GM18507 (cell line): ENCODE measurements around the gene NFAT5.

Source experiments
- DNase-seq: peaks from one replicate; pipeline ENCODE4 v3.0.0; 2011; ENCODE audit warnings: low read depth; ENCODE audit not compliant: insufficient read length; ENCODE audit errors: extremely low spot score
- FAIRE-seq: peaks from 2 replicates; lab custom pipeline; 2011; peaks lifted over from hg19 to GRCh38; lab: Jason Lieb, UNC

The NFAT5 gene

DNA sequence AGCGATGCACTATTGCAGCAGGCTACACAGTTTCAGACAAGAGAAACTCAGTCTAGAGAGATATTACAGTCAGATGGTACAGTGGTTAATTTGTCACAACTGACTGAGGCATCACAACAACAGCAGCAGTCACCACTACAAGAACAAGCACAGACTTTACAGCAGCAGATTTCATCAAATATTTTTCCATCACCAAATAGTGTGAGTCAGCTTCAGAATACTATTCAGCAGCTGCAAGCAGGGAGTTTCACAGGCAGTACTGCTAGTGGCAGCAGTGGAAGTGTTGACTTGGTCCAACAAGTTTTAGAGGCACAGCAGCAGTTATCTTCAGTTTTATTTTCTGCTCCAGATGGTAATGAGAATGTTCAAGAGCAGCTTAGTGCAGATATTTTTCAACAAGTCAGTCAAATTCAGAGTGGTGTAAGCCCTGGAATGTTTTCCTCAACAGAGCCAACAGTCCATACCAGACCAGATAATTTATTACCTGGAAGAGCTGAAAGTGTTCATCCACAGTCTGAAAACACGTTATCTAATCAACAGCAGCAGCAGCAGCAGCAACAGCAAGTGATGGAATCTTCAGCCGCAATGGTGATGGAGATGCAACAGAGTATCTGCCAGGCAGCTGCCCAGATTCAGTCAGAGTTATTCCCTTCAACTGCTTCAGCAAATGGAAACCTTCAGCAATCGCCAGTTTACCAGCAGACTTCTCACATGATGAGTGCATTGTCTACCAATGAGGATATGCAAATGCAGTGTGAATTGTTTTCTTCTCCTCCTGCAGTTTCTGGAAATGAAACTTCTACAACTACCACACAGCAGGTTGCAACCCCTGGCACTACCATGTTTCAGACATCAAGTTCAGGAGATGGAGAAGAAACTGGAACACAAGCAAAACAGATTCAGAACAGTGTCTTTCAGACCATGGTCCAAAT, 126.5 kb downstream of the NFAT5 start:
- FAIRE-seq, result no peak

DNA sequence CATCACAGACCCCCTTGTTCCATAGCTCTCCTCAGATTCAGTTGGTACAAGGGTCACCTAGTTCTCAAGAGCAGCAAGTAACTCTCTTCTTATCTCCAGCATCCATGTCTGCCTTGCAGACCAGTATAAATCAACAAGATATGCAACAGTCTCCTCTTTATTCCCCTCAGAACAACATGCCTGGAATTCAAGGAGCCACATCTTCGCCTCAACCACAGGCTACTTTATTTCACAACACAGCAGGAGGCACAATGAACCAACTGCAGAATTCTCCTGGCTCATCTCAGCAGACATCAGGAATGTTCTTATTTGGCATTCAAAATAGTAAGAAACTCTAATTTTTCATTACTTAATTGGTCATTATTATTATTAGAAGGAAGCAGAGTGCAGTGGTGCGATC, 128.2 kb downstream of the NFAT5 start:
- no peak for FAIRE-seq

More for the DNA sequence above, 126.5 kb downstream of the NFAT5 start:
- no peak for DNase-seq

DNA sequence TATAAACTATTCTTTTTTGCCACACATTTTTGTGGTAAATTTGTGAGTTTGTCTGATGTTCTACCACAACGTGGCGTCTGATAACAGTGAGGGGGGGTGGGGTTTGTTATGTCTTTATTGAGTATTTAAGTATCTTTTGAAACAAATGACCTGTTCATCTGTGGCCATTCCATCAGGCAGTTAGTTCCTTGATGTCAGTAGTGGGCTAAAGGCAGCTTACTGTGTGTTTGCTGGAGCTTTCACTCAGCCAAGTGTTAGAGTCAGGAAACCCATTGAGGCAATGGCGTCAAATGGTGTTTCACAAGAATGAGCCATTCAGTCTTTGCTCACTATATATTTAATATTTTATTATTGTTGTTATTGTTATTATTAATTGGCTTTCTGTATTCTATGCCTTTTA, 132.6 kb downstream of the NFAT5 start:
- FAIRE-seq, result no peak
- DNase-seq, result no peak

More for the DNA sequence above, 128.2 kb downstream of the NFAT5 start:
- no peak for DNase-seq

DNA sequence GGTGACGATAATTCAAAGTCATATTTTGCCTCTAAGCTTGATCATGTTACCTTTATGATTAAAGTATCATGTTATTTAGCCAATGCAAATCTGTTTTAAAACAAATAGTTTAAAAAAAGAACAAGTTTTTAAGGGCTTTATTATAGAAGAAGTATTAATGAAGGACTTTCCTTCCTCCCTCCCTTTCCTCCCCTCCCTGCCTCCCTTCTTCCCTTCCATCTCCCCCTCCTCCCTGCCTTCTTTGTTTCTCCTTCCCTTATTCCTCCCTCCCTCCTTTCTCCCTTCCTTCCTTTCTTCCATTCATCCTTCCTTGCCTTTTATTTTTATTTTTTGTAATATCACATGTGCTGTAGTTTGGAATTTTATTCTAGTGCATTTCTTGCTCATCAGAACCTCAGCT, 134.1 kb downstream of the NFAT5 start:
- no peak for FAIRE-seq
- DNase-seq, result no peak

DNA sequence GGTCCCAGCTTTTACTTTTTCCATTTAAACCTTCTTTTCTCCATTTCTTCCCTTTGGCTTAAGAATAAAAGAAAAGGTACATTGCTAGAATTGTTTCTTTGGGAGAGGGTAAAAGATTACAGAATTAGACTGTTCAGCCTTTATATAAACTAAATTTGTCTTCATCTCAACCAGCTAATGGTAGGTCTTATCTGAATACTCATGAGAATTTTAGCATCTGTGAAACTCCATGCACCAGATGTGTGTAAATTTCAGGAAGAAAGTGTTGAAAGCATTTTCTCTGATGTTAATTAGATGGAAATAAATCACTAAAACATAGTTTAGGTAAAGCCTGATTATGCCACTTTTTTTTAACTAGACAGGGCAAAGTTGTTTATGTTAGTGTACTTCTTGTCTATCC, 135.7 kb downstream of the NFAT5 start:
- FAIRE-seq, result no peak

DNA sequence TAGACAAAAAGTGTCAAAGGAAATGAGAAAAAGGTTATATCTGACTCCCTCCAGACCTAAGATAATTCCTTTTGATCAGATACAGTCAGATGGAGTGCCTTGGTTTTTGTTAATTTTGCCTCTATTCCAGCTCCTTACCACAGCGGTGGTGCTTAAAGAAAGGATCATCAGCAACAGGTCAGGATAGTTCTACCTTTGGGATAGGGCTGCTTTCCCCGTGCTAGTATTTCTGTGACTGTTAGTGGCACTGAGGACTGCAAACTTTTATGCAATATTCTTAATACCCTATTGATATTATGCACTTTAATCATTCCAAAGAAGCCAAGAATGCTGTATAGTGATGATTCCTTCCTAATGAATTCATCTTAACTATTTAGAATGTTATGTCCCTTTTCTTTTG, 136.1 kb downstream of the NFAT5 start:
- DNase-seq, result no peak
- no peak for FAIRE-seq

More for the DNA sequence above, 135.7 kb downstream of the NFAT5 start:
- no peak for DNase-seq

DNA sequence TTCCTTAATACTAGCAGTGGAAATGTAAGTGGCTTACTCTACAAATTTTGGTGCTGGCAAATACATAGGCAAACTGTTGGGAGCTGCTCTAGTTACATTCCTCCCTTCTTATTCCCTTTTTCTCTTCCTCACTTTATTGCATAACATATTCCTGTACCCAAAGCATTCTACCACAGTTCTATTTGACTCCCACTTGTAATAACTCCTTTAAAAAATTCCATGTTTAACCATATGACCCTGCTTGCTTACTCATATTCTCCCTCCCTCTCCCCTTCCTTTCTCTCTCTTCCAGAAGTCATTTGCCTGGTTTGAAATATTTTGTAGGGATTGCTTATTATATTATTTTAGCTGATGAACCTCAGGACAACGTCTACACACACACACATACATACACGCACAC, 137.9 kb downstream of the NFAT5 start:
- DNase-seq, result no peak
- no peak for FAIRE-seq

DNA sequence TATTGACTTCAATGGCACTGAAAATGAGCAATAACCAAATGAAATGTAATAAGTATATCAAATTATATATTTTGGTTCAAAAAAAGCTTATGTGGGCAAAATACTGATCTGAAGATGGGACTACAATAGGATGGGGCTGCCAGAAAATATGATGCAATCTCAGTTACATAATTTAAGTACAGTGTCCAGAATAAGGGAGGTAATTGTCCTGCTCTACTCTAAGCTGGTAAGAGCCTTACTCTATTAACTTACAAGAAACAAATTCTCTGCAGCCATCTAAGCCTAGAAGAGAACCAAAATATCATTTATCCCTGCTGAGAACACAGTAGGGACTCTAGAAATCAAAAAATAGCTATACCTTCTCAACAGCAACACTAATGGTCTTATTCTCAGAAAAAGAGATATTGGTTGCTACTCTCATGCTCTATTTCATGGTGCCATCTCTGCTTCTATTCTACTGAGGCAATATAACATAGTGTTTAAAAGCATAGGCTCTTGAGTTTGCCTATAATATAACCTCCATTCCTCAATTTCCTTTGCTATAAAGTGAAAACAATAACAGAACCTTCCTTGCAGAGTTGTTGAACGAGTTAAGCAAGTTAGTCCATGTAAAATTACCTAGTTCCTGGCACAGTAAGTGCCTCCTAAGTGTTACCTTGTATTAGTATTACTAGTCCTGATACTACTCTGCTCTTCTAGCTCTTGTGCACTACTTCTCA, 140.6 kb downstream of the NFAT5 start:
- no peak for FAIRE-seq
- no peak for DNase-seq

DNA sequence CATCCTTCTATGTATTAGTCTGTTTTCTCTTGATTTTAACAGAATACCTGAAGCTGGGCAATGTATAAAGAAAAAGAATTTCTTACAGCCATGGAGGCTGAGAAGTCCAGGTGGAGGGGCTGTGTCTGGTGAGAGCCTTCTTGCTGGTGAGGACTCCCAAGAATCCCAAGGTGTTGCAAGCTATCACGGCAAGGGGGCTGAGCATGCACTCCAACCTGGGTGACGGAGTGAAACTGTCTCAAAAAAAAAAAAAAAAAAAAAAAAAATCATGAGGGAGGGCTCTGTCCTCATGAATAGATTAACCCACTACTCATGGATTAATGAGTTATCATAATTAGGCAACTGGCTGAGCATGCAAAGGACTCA, 141.2 kb downstream of the NFAT5 start:
- no peak for FAIRE-seq
- DNase-seq, result no peak

DNA sequence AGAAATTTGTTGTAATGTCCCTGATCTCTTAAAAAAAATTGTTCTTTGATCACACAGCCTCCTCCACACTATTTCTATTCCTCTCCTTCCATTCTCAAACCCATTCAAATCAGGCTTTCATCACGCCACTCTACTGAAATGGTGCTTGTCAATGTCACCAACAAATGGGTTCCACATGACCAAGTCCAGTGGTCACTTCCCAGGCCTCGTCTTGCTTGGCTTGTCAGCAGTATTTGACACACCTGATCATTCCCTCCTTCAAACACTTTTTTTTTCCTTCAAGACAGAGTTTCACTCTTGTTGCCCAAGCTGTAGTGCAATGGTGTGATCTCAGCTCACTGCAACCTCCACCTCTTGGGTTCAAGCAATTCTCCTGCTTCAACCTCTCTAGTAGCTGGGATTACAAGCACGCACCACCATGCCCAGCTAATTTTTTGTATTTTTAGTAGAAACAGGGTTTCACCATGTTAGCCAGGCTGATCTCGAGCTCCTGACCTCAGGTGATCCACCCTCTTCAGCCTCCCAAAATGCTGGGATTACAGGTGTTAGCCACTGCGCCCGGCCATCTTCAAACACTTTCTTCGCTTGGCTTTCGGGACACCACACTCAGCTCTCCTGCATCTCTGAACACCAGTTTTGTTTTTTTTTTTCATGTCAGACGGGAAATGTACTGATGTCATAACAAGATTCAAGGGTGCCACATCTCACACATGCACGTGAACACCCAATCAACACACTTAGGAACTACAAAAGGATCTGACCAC, 142.3 kb downstream of the NFAT5 start:
- DNase-seq, result no peak
- FAIRE-seq, result no peak

DNA sequence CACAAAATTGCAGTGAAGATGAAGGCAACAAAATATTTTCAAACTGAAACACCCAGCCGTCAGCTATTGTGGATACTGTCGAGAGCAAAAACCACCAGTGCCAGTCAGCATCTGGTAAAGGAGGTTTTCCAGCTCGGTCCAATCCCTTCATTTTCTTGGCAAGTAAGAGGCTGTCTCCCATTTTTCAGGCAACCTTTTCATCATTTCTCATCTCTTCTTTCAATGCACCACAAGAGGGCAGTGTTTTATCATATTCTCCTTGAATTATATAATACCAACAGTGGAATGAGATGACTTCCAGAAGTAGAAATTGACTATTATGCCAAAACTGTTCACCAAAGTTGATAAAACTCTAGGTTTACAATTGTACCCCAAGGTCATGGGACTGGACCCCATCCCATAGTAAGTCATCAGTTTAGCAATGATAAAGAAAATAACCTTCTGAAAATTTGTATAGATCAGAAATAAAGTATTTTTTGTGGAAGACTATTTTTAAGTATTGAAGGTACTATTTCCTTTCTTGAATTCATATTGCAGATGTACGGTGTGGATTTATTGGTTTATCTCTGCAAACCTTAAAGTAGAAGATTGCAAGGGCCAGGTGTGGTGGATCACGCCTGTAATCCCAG, 143.8 kb downstream of the NFAT5 start:
- FAIRE-seq (peak; percentile 51), DNase-seq (peak; percentile 46)

DNA sequence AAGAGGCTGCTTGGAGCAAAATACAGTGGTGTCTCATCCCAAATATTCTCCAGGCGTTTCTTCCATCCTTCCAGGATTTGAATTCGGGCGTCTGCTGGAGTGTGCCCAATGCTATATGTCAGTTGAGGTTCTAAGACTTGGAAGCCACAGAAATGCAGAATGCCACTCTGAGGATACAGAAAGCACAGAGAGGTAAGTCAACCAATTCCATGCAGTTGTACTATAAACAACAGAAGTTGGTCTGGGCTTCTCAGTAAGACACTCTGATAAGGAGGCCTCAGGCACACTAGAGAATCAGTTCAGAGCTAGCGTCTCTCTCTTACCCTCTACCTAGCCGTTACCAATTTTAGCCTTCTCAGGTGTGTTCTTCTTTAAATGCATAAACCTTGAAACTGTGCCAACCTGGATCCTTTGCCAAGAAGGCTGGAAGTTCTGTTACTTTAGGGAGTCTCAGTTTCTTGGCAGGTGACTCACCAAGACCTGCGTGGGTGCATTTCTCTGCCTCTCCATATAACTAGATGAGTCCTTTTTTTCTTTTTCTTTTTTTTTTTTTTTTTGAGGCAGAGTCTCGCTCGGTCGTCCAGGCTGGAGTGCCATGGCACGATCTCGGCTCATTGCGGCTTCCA, 145.5 kb downstream of the NFAT5 start:
- DNase-seq (no peak), FAIRE-seq (no peak)

DNA sequence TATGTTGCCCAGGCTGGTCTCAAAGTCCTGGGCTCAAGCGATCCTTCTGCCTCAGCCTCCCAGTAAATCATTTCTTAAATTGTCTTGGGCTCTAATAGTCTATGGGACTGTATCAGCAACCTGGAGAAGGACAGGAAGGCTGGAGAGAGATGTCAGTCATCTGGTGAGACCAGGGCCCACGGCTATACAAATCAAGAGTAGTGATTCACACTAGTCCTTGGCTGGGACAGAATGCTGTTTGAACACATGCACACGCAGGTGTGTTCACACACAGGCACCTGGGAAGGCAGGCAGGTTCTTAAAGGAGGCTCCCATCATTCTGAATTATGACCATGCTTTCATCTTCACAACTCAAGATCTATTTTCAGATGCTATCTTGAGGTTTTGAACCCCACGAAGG, 146.5 kb downstream of the NFAT5 start:
- DNase-seq (no peak), FAIRE-seq (no peak)

DNA sequence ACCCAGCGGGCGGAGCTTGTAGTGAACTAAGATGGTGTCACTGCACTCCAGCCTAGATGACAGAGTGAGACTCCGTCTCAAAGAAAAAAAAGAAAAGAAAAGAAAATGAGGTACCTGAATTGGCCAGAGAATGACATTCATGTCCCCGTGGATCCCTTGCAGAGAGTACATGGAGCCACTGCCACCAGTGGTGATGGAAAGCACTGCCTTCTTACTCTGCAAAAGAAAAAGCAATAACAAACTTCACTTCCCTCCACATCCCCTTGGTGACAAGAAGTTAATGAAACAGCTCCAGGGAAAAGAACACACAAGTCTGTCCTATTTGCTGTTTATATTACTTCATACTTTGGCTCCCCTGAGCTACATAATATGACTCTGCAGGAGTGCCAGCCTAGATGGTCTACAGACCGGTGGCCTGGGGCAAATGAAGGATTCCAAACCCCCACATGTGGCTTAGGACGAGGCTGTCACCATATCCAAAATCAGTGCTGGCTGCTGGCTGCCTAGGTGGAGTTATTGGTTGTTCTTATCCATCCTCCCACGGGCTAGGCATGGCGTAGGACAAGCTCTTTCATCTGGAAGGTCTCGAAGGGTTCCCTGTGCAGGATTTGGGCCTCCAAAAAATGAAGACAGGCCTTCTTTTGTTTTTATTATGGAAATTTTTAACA, 147.3 kb downstream of the NFAT5 start:
- DNase-seq (no peak), FAIRE-seq (no peak)

DNA sequence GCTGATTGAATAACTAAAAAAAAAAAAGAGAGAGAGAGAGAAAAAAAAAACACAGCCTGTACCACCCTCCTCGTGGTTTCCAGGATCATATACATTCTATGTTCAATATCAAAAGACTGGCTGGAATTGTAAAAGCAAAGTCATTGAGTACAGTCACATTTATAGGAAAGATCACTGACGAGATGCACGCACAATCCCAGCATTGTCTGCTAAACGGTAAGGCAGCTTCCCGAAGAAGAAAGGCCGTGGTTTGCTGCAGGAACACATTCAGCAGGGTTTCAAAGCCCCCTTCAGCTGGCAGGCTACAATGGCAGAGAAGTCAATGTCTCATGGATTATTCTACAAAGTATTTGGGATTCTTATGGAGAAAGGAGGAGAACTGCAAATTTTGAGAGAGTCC, 151.3 kb downstream of the NFAT5 start:
- FAIRE-seq (no peak), DNase-seq (no peak)

DNA sequence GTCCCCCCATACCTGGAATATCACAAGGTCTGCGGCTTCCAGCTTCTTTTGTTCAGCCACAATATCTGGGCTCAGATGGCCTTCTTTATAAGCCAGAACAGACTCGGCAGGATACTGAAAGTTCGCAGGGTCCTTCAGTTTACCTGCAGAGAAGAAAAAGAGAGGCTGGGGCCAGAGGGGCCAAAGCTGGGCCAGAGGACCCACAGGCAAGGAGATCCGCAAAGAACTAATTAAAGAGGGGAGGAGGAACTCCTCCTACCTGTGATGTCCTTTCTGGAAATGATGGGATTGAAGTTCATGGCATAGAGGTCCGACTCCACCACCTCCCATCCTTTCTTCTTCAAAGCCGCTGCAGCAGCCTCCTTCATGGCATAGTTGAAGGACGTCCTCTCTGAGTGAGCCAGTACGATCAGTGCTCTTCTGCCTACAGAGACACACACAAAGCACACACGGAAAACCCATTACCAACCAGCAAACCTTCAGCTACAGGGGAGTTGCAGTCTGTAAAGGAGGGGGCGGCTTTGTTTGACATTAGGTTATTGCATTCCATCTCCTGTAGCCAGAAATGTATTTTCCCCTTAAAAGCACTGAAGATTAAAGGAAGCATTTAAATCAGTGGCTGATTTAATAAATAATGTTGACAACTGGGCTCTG, 152.5 kb downstream of the NFAT5 start:
- DNase-seq, result no peak
- FAIRE-seq, result no peak

DNA sequence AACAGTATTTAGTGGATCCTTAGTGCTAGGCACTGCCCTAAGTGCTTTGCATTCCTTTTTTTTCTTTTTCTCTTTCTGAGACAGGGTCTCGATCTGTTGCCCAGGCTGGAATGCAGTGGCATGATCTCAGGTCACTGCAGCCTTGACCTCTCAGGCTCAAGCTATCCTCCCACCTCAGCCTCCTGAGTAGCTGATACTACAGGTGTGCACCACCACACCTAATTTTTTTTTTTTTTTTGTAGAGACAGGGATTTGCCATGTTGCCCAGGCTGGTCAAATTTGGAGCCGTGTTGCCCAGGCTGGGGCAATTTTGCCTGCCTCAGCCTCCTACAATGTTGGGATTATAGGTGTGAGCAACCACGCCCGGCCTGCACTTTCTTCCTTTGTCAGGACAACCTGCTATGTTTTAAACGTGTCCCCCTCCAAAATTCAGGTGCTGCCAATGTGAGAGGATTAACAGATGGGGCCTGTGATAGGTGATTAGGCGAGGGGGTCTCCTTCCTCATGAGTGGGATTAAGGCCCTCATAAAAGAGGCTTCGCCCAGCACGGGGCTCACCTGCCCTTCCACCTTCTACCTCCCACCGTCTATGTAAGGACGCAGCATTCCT, 155.2 kb downstream of the NFAT5 start:
- FAIRE-seq (no peak), DNase-seq (no peak)

DNA sequence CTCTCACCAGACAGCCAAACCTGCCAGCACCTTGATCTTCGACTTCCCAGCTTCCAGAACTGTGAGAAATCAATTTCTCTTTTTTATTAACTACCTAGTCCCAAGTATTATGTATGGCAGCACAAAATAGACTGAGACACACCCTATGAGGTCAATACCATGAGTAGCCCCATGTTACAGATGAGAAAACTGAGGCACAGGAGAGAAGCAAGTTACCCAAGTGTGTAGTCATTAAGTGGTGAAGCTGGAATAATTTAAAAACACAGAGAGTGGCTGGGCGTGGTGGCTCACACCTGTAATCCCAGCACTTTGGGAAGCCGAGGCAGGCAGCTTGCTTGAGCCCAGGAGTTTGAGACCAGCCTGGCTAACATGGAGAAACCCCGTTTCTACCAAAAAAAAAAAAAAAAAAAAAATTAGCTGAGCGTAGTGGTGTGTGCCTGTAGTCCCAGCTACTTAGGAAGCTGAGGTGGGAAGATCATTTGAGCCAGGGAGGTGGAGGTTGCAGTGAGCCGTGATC, 155.7 kb downstream of the NFAT5 start:
- FAIRE-seq (no peak), DNase-seq (no peak)
